DLD1 (cell line): ENCODE data around the gene AMER3.

ENCODE experiments used
- in situ Hi-C: cut with HindIII; loops from 2 replicates; pipeline ENCODE4 v1.10.0; 2017; ENCODE audit warnings: low sequenced_read_pairs

The AMER3 gene

GRCh38 chr2:130778781-130779180 lies 23.4 kb downstream of the AMER3 start:
- in situ Hi-C loops: no loop called here

GRCh38 chr2:130785466-130786055 lies 30.2 kb downstream of the AMER3 start:
- in situ Hi-C loops: no loop called here

DNA sequence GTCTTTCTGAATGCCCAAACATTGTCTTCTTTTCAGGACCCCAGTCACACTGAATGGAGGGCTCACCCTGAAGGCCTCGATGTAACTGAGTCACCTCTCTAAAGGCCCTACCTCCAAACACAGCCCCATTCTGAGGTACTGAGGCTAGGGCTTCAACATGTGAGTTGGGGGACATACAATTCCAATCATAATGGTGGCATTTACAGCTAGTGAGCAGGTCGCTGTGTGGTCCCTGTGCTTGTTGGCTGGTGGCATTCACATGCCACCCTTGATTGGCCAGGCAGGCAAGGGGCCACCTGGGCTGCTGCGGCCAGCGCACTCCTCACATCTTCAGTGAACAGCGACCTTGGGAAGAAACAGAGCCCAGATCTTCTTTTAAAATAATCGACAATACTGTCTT lies 30.7 kb downstream of the AMER3 start:
- in situ Hi-C loops: no loop called here

DNA sequence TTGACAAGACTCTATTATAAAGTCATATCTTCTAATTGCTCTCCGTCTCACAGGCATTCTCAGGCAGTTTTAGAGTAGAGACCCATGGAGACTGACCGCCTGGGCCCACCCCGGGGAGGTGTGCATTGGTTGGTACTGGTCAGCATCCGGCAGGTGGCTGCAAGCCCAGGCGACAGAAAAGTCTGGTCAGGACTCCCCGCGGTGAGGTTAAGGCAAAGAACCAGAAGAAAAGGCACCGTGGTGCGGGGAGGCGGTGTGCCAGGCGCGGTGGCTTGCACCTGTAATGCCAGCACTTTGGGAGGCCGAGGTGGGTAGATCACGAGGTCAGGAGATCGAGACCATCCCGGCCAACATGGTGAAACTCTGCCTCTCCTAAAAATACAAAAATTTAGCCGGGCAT lies 32.5 kb downstream of the AMER3 start:
- in situ Hi-C loops: no loop called here

GRCh38 chr2:130790312-130790711 lies 35.0 kb downstream of the AMER3 start:
- in situ Hi-C loops: no loop called here

GRCh38 chr2:130790804-130791616 lies 35.7 kb downstream of the AMER3 start:
- in situ Hi-C loops: no loop called here

DNA sequence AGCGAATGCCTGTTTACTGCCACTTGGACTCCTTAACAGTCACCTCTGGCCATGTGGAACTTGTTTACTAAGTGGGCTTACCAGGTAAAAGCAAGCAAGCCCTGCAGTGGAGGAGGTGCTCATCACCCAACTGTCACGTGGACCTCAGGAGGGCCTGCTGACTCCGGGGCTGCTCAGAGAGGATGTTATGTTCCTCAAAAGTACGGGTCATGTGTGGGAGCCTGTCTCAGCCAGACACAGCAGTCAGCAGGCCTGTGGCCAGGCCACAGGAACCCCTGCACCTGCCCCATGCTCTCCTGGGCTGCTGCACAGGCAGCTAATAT lies 36.2 kb downstream of the AMER3 start:
- in situ Hi-C loops: no loop called here

GRCh38 chr2:130795431-130795830 lies 40.1 kb downstream of the AMER3 start:
- in situ Hi-C loops: no loop called here

GRCh38 chr2:130796290-130796689 lies 41.0 kb downstream of the AMER3 start:
- in situ Hi-C loops: no loop called here

DNA sequence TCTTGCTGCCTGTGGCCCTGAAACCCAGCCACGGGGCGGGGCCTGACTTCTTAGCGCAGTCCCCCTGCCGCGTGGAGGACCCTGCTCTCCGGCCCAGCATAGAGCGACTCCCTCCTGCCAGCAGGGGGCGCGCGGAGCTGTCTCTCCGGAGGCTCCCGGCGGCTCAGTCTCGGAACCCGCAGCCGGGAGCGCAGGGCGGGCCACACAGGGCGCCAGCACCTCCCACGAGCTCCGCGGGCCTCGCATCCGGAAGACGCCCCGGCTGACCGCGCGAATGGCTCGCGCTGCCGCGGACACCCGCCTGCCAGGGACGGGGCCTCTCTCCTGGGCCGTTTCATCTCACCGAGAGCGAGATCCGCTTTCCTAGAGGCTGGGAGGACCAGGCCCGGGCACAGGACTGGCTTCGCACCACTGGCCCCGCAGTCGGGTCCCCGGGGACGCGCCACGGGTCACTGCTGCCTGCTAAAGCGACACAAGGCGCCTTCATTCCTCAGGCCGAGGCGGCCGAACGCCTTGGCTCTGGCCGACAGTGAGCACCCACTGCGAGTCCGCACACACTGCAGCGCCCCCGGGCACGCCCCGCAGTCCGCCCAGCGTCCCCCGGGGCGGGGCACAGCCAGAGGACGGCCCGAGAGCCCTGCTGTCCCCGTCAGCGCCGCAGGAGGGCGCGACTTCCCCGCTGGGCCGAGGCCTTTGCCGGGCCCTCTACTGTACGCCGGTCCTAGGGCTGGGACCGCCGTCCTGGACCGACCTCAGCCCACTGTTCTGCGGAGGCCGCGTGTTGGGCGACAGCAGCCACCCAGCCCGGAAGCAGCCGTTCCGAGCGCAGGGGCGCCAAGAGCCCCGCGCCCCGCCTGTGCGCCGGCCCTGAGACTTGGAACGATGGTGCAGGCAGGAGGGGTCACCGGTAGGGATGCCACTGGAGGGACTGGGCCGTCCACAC lies 42.4 kb downstream of the AMER3 start:
- in situ Hi-C loops: no loop called here

DNA sequence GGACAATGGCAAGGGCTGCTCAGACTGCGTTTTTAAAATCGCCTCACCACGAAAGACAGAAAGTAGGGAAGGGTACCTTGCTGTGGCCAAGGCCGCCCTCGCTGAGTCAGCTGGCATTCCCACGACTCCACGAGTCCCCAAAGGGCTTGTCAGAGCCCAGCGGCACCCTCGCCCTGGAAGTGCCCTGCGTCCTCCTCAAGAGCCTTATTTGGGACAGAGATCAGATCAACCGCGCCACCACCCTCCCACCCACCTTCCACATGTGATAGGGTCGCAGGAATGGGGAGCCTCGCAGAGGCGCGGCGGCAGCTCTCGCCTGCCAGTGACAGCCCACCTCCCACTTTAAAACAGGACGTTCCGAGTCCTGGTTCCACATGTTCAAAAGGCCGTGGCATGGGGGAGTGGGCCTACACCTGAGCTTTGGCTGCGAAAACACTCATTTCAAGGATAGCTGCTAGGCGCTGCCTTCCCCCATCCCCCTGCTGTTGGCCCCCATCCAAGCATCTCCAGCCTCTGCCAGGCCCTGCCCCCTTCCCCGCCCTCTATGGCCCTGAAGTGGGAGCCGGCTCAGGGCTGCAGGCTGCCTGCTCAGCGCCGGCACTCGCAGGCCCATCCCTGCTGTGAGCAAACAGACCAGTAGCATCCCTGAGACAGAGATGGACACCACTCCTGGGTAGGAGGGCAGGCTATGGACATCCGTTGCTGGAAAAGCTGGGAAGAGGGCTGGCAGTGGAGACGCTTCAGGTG lies 43.3 kb downstream of the AMER3 start:
- in situ Hi-C loops: no loop called here

DNA sequence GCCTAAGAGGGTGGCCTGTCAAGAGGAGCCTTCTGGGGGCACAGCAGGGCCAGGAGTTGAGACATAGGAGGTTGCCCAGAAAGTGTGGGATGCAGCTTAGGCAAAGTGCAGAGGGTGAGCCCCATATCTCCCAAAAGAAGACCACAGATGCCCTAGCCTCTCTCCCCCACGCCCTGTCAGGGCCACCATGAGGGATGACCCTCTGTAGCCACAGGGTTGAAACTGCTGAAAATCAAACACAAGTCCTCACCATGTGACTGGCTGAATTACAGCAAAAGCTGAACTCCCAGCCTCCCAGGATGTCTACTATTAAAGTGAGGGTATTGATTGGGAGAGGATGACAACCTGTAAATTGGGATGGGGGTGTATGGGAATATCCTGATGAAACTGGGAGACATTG lies 44.0 kb downstream of the AMER3 start:
- in situ Hi-C loops: no loop called here

GRCh38 chr2:130805613-130806012 lies 50.3 kb downstream of the AMER3 start:
- in situ Hi-C loops: loop anchor here (25.0 kb wide), 1 partner anchor 307 kb away; the partner anchor contains the start of gene PLEKHB2

DNA sequence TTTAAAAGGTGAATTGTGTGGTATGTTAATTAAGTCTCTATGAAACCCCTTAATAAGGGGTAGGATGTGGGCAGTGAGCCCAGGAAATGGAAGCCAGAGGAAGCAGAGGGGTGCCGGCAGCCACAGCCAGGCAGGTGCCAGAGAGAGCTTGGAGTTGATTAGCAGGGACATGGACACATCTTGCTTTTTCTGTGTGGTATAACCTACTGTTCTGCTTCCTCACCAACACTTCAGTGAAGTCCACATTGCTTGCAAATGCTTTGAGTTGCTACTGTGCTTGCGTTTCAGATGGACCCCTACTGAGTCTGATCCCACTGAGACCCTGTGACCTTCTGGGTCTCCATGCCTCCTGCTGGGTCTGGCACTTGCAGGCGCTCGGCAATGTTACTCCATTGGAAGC lies 51.0 kb downstream of the AMER3 start:
- in situ Hi-C loops: loop anchor here (25.0 kb wide), 1 partner anchor 306 kb away; the partner anchor contains the start of gene PLEKHB2

DNA sequence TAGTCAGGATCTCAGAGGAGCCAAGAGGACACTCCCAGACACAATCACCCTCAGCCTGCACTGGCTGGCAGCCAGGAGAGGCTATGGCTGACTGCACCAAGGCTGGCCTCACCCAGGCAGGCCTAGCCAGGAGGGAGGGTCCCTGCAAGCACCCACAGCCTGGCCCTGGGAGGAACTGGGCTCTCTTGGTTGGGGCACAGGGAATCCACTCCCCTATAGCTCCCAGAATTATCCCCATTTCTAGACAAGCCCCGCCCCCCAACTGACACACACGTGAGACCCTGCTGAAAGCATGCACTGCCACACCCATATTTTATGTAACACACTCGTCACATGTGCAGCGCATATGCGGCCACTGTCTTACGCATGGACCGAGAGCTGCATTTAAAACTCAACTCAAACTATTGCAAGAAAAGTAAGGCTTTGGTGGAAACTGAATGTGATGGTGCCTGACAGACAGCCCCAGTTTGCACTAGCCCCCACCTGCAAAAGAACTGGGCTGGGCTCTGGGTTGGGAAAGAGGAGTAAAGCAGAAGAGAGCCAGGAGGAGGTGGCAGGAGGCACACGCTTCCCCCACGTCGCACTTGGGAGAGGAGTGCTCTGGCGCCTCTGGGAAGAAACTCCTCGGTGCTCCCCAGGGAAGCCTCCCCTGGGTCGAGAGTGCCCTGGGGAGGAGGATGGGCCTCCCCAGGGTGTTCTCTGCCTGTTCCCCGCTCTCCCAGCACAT lies 52.5 kb downstream of the AMER3 start:
- in situ Hi-C loops: loop anchor here (25.0 kb wide), 1 partner anchor 304 kb away; the partner anchor contains the start of gene PLEKHB2

DNA sequence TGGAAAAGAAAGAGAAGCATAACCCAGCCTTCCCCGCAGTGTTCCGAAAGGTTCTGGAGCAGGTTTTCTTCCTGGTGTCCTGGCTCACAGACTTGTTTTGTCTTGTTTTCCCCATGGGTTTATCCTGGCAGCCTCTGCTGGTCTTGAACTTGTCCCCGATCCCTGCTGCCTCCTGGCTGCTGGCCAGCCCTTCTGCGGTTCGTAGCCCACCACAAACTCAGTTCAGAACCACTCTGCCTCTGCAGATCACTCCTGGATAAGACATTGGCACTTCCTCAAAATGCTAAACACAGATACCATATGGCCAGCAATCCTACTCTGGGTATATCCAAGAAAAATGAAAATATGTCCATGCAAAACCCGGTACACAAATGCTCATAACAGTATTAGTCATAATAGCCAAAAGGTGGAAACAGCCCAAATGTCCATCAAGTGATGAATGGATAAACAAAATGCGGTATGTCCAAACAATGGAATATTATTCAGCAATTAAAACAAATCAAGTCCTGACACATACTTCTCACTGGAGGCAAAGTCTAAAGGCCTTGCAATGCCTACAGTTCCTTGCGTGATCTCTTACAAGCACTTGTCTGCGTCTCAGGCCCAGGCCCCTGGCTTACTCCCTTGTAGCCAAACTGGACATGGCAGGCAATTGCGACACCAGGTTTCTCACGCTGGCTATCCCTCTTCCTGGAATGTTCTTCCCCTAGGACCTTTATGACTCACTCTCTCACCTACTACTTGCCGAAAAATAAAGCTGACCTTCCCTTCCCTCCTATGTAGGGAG lies 53.3 kb downstream of the AMER3 start:
- in situ Hi-C loops: loop anchor here (25.0 kb wide), 1 partner anchor 304 kb away; the partner anchor contains the start of gene PLEKHB2

- in situ Hi-C loops: loop anchor here (25.0 kb wide), 1 partner anchor 302 kb away; the partner anchor contains the start of gene PLEKHB2
These were observed 55.1 kb downstream of the AMER3 start for GRCh38 chr2:130810490-130810889.

DNA sequence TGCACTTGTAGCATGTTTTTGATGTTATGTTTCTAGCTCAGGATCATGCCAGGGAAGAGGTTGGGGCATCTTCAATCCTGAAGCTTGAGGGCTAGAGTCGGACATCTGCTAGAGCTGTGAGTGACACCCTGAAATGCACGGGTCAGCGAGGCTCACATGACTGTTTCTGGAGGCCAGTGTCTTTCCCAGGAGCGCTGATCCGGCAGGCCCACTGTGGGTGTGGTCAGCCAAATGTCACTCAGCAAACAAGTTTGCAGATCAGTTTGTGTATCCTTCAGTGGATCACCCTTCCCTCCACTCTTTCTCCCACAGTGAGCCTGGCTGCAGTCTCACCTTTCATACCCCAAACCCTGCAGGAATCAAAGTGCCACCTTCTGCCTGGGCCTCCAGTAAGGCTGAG lies 58.4 kb downstream of the AMER3 start:
- in situ Hi-C loops: loop anchor here (25.0 kb wide), 1 partner anchor 299 kb away; the partner anchor contains the start of gene PLEKHB2
